Astrocyte (in vitro differentiated cells and primary cell): Measurements from ENCODE around the gene POU3F1. TPM values are rescaled to one million over a fixed set of nuclear protein-coding genes. Genes with fewer than 3 reads are reported as not detected.

Source experiments
- DNase-seq: peaks from one replicate; pipeline ENCODE4 v3.0.0-alpha.2; 2010; ENCODE audit warnings: low read depth
- FAIRE-seq: peaks from 2 replicates; lab custom pipeline; 2011; peaks lifted over from hg19 to GRCh38; lab: Jason Lieb, UNC
- H2AFZ ChIP-seq: 2 replicates; pipeline ENCODE4 v1.6.0; 2012; ENCODE audit warnings: low read depth, low read length, inconsistent platforms
- H3K27ac ChIP-seq: 2 replicates; pipeline ENCODE4 v1.5.1; 2011; ENCODE audit warnings: low read depth, low read length, inconsistent platforms
- H3K27me3 ChIP-seq: 2 replicates; pipeline ENCODE4 v1.6.0; 2011; ENCODE audit warnings: low read length, inconsistent platforms; ENCODE audit not compliant: insufficient read depth
- H3K36me3 ChIP-seq: 2 replicates; pipeline ENCODE4 v1.5.1; 2011; ENCODE audit warnings: low read length, inconsistent platforms; ENCODE audit not compliant: insufficient read depth
- H3K4me1 ChIP-seq: 2 replicates; pipeline ENCODE4 v1.5.1; 2011; ENCODE audit warnings: low read length, inconsistent platforms; ENCODE audit not compliant: insufficient read depth
- H3K4me2 ChIP-seq: 2 replicates; pipeline ENCODE4 v1.6.0; 2012; ENCODE audit warnings: low read length, inconsistent platforms
- H3K4me3 ChIP-seq: 2 replicates; pipeline ENCODE4 v1.5.1; 2011; ENCODE audit warnings: low read depth, mild to moderate bottlenecking, low read length, inconsistent platforms; ENCODE audit not compliant: insufficient read depth
- H3K79me2 ChIP-seq: 2 replicates; pipeline ENCODE4 v1.6.0; 2012; ENCODE audit warnings: mild to moderate bottlenecking, low read length, inconsistent platforms; ENCODE audit not compliant: insufficient read depth
- H3K9ac ChIP-seq: 2 replicates; pipeline ENCODE4 v1.6.0; 2012; ENCODE audit warnings: mild to moderate bottlenecking, low read length, inconsistent platforms
- H3K9me3 ChIP-seq: 2 replicates; pipeline ENCODE4 v1.5.1; 2012; ENCODE audit warnings: low read depth, mild to moderate bottlenecking, low read length, inconsistent platforms; ENCODE audit not compliant: insufficient read depth
- H4K20me1 ChIP-seq: 2 replicates; pipeline ENCODE4 v1.6.0; 2012; ENCODE audit warnings: low read length, inconsistent platforms; ENCODE audit not compliant: insufficient read depth
- H3K27ac Mint-ChIP-seq: one replicate; pipeline ENCODE4 v1.8.0; 2021; ENCODE audit warnings: mild to moderate bottlenecking, mixed read lengths; ENCODE audit not compliant: unreplicated experiment
- H3K27me3 Mint-ChIP-seq: one replicate; pipeline ENCODE4 v1.8.0; 2021; ENCODE audit warnings: low read depth, mixed read lengths; ENCODE audit not compliant: unreplicated experiment
- H3K36me3 Mint-ChIP-seq: one replicate; pipeline ENCODE4 v1.8.0; 2021; ENCODE audit warnings: low read depth, mixed read lengths; ENCODE audit not compliant: unreplicated experiment
- H3K4me1 Mint-ChIP-seq: one replicate; pipeline ENCODE4 v1.8.0; 2021; ENCODE audit warnings: low read depth, mixed read lengths; ENCODE audit not compliant: unreplicated experiment
- H3K4me3 Mint-ChIP-seq: one replicate; pipeline ENCODE4 v1.8.0; 2021; ENCODE audit warnings: mild to moderate bottlenecking, moderate library complexity, mixed read lengths; ENCODE audit not compliant: unreplicated experiment
- H3K9me3 Mint-ChIP-seq: one replicate; pipeline ENCODE4 v1.8.0; 2021; ENCODE audit warnings: mild to moderate bottlenecking, mixed read lengths; ENCODE audit not compliant: unreplicated experiment
- EZH2 ChIP-seq: IDR thresholded peaks from 2 replicates; pipeline ENCODE4 v1.6.1; 2012; ENCODE audit warnings: mild to moderate bottlenecking, low read length, inconsistent platforms; ENCODE audit not compliant: insufficient read depth
- total RNA-seq: library from RNA; stranded (reverse); gene quantifications from 2 replicates; pipeline ENCODE4 v1.2.1, GENCODE V29; 2021
- TF ChIP-seq, protein P1 (sequence below): IDR thresholded peaks from 2 replicates; pipeline ENCODE4 v1.5.1; 2011; ENCODE audit warnings: low read depth, mild to moderate bottlenecking, inconsistent platforms, low read length, moderate library complexity; ENCODE audit not compliant: insufficient read depth

POU3F1 gene
- total RNA-seq, 1 donor from 2014 or later, result 2.3 TPM

DNA sequence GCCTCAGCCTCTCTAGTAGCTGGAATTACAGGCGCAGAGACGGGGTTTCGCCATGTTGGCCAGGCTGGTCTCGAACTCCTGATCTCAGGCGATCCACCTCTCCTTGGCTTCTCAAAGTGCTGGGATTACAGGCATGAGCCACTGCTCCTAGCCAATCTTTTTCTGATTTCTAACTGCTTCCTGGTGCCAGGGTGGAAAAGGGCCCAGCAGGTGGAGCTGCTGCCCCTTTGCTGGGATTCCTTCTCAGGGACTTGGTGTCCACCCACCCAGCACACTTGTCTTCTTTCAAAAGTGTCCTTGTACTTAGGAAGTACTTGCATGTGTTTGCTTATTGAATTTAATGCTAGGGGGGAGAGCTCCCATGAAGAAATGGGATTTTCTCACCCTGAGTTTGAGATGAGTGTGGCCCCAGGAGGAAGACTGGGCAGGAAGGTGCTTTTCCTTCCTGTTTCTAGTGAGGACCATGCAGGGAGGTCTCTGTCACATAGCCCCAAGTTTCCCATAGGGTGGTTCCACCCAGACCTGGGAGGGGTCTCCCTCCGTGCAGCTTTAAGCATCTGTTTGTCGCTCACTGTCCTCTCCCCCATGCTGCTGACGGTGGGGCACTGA lies 19.9 kb downstream of the POU3F1 start:
- no peak for FAIRE-seq
- Mint-ChIP-seq H3K9me3 (no peaks in the 10 kb centered on the region), H3K27me3 (no peaks in the 10 kb centered on the region), H3K27ac (no peak overlapping the region), H3K36me3 (peaks cover 11% of the 10 kb centered on the region), H3K4me1 (peaks cover 38% of the 10 kb centered on the region), H3K4me3 (no peak overlapping the region)
- H3K9ac ChIP-seq, result no peak overlapping the region
- H3K36me3 ChIP-seq, result peaks cover 40% of the 10 kb centered on the region
- no peaks in the 10 kb centered on the region for H3K79me2 ChIP-seq
- no peak overlapping the region for H2AFZ ChIP-seq
- no peak overlapping the region for H3K4me2 ChIP-seq
- H3K27me3 ChIP-seq, result no peaks in the 10 kb centered on the region
- peaks cover 26% of the 10 kb centered on the region for H3K4me1 ChIP-seq
- peaks cover 34% of the 10 kb centered on the region for H4K20me1 ChIP-seq
- no peaks in the 10 kb centered on the region for H3K9me3 ChIP-seq
- H3K27ac ChIP-seq, result no peak overlapping the region
- DNase-seq, result peak; percentile 37
- H3K4me3 ChIP-seq, result no peak overlapping the region
- no peak for TF ChIP-seq EZH2
- TF ChIP-seq, protein P1, sequence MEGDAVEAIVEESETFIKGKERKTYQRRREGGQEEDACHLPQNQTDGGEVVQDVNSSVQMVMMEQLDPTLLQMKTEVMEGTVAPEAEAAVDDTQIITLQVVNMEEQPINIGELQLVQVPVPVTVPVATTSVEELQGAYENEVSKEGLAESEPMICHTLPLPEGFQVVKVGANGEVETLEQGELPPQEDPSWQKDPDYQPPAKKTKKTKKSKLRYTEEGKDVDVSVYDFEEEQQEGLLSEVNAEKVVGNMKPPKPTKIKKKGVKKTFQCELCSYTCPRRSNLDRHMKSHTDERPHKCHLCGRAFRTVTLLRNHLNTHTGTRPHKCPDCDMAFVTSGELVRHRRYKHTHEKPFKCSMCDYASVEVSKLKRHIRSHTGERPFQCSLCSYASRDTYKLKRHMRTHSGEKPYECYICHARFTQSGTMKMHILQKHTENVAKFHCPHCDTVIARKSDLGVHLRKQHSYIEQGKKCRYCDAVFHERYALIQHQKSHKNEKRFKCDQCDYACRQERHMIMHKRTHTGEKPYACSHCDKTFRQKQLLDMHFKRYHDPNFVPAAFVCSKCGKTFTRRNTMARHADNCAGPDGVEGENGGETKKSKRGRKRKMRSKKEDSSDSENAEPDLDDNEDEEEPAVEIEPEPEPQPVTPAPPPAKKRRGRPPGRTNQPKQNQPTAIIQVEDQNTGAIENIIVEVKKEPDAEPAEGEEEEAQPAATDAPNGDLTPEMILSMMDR, result peak; percentile 79

DNA sequence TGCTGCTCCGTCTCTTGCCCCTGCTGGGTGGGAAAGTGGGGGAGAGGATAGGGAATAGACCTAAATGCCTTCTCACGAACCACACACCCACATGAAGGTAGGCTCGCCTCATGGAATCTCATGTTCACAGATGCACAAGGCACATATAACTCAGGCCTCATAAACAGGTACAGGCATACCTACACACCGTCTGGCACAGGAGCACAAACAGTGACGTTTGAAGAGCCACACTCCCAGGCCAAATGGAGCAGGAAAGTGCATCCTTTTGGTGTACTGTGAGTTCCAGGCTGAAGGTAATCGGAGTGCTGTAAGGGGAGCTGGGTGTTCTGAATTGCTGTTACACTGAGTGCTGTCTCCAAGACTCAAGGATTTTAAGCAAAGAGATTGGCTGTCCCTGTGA lies 20.9 kb downstream of the POU3F1 start:
- DNase-seq (no peak), FAIRE-seq (no peak)
- H3K79me2 ChIP-seq, result no peaks in the 10 kb centered on the region
- H3K36me3 ChIP-seq, result peaks cover 40% of the 10 kb centered on the region
- H3K27ac ChIP-seq, result no peak overlapping the region
- Mint-ChIP-seq H3K27me3 (no peaks in the 10 kb centered on the region), H3K4me3 (no peak overlapping the region), H3K9me3 (no peaks in the 10 kb centered on the region), H3K36me3 (peaks cover 15% of the 10 kb centered on the region), H3K4me1 (peaks cover 32% of the 10 kb centered on the region), H3K27ac (peak overlapping the region; percentile 18)
- H3K4me3 ChIP-seq, result no peak overlapping the region
- TF ChIP-seq, protein P1, result no peak
- TF ChIP-seq EZH2, result no peak
- H3K9me3 ChIP-seq, result no peaks in the 10 kb centered on the region
- no peaks in the 10 kb centered on the region for H3K27me3 ChIP-seq
- H3K9ac ChIP-seq, result no peak overlapping the region
- peaks cover 36% of the 10 kb centered on the region for H4K20me1 ChIP-seq
- H3K4me2 ChIP-seq, result no peak overlapping the region
- H2AFZ ChIP-seq, result no peak overlapping the region
- H3K4me1 ChIP-seq, result peaks cover 24% of the 10 kb centered on the region

DNA sequence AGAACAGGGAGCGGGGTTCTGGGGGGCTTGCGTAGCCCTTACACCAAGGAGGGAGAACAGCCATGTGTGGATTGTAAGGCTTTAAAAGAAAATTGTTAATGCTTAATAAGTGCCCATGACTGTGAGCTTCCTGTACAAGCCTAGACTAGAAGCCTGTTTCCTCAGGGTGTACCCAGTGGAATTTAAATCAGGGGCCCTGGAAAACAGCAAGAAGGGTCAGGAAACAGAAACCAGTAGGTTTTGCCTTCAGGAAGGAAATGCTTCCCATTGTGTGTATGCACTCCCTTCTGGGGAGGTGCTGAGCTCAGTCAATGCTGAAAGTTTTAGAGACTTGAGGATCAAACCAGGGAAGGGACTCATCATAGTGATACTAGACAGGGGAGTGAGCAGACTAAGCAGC lies 21.4 kb downstream of the POU3F1 start:
- H2AFZ ChIP-seq, result no peak overlapping the region
- Mint-ChIP-seq H3K4me1 (peaks cover 33% of the 10 kb centered on the region), H3K27me3 (no peaks in the 10 kb centered on the region), H3K9me3 (no peaks in the 10 kb centered on the region), H3K4me3 (no peak overlapping the region), H3K27ac (no peak overlapping the region), H3K36me3 (peaks cover 15% of the 10 kb centered on the region)
- peaks cover 45% of the 10 kb centered on the region for H3K36me3 ChIP-seq
- H3K27me3 ChIP-seq, result no peaks in the 10 kb centered on the region
- no peak overlapping the region for H3K27ac ChIP-seq
- no peak for DNase-seq
- TF ChIP-seq EZH2, result no peak
- TF ChIP-seq, protein P1, result no peak
- no peak overlapping the region for H3K4me3 ChIP-seq
- H3K79me2 ChIP-seq, result no peaks in the 10 kb centered on the region
- FAIRE-seq, result no peak
- peaks cover 19% of the 10 kb centered on the region for H3K4me1 ChIP-seq
- peaks cover 40% of the 10 kb centered on the region for H4K20me1 ChIP-seq
- no peak overlapping the region for H3K9ac ChIP-seq
- no peak overlapping the region for H3K4me2 ChIP-seq
- H3K9me3 ChIP-seq, result no peaks in the 10 kb centered on the region
